ENCODE measurements around the gene MAP2K2. TPM values are rescaled to one million over a fixed set of nuclear protein-coding genes. Genes with fewer than 3 reads are reported as not detected.
A peak's percentile ranks its signal among the peaks of the same experiment; 100 is the strongest.

Gene MAP2K2
- total RNA-seq, 4 donors from 2014 or later: 101 to 207 (median 138) TPM

GRCh38 chr19:4062419-4063368, 61.2 kb downstream of the MAP2K2 start:
- ATAC-seq (no peak), DNase-seq (no peak)
- no peak for TF ChIP-seq POLR2A (IDR thresholded peaks at IDR 0.05)
- TF ChIP-seq, protein P1, sequence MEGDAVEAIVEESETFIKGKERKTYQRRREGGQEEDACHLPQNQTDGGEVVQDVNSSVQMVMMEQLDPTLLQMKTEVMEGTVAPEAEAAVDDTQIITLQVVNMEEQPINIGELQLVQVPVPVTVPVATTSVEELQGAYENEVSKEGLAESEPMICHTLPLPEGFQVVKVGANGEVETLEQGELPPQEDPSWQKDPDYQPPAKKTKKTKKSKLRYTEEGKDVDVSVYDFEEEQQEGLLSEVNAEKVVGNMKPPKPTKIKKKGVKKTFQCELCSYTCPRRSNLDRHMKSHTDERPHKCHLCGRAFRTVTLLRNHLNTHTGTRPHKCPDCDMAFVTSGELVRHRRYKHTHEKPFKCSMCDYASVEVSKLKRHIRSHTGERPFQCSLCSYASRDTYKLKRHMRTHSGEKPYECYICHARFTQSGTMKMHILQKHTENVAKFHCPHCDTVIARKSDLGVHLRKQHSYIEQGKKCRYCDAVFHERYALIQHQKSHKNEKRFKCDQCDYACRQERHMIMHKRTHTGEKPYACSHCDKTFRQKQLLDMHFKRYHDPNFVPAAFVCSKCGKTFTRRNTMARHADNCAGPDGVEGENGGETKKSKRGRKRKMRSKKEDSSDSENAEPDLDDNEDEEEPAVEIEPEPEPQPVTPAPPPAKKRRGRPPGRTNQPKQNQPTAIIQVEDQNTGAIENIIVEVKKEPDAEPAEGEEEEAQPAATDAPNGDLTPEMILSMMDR (IDR thresholded peaks at IDR 0.05 in 4 of 5, conservative IDR thresholded peaks at IDR 0.05 in 1 of 5): no peak
- intact Hi-C loops (cut with DNase I; ENCODE audit: low total_unique reads) (loop anchor here (10.0 kb wide), 3 partner anchors 342 to 1968 kb away; partner anchors contain the start of genes CHAF1A, IZUMO4, MOB3A and NCLN), in situ Hi-C loops (cut with MboI; ENCODE audit: low sequenced_read_pairs in 4 of 4) (loop anchor here in 2 of 4 donors (10.0 kb wide), 2 partner anchors 58 to 78 kb away; partner anchors contain the start of genes EEF2 (in 1 of the 2) and PIAS4 (in 1 of the 2))
- Histone ChIP-seq H3K9me3 (no peaks in the 10 kb centered on the region), H3K36me3 (no peaks in the 10 kb centered on the region), H3K4me1 (peaks cover 59 to 63% of the 10 kb centered on the region in 2 donors), H3K4me3 (peak overlapping the region; percentile 71 to 96 (median 82)), H3K27ac (peak overlapping the region; percentile 99 to 100 (median 100)), H3K27me3 (no peaks in the 10 kb centered on the region)

DNA sequence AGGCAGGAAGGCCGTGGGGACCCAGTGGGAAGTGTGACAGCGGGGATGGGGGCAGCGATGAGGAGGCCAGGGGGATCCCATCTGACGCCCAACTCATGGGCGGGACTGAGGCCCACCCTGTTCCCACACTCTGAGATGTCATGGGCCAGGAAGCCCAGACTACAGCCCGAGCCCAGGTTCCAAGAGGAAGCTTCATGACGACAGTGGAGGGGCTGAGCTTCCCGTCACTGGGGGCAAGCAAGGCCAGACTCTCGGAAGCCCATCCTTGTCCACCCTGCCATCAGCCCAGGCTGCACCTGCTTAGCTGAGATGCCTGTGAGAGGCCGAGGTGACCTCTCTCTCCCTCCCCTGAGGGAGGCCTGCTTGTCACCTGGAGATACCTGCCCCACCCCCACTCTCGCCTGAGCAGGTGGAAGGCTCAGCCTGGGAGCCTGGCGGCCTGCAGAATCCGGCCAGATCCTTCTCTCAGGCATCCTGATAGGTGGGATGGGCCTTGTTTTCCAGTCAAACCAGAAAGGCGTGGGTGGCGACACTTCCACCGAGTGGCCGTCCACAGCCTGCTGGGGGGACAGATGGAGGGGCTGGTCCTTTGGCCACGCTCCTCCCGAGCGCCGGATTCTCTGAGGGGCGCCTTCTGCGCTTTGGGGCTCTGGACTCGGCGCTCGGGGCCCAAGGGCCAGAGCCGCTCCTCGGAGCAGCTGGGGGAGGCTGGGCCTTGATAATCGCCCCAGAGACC, 62.1 kb downstream of the MAP2K2 start:
- H3K27ac ChIP-seq: peak overlapping the region; percentile 99 to 100 (median 100)
- H3K4me1 ChIP-seq: peaks cover 59 to 63% of the 10 kb centered on the region in 2 donors
- intact Hi-C loops (cut with DNase I; ENCODE audit: low total_unique reads) (loop anchor here (1.0 to 10.0 kb wide), 4 partner anchors 62 to 1967 kb away; partner anchors contain the start of genes CHAF1A, IZUMO4, MAP2K2 and MOB3A), in situ Hi-C loops (cut with MboI; ENCODE audit: low sequenced_read_pairs in 4 of 4) (loop anchor here in 2 of 4 donors (10.0 kb wide), 2 partner anchors 57 to 77 kb away; partner anchors contain the start of genes EEF2 (in 1 of the 2) and PIAS4 (in 1 of the 2))
- TF ChIP-seq, protein P1 (IDR thresholded peaks at IDR 0.05 in 4 of 5, conservative IDR thresholded peaks at IDR 0.05 in 1 of 5): no peak
- TF ChIP-seq POLR2A (IDR thresholded peaks at IDR 0.05): no peak
- H3K27me3 ChIP-seq: no peaks in the 10 kb centered on the region
- no peaks in the 10 kb centered on the region for H3K9me3 ChIP-seq
- peak overlapping the region; percentile 50 to 70 (median 56) for H3K4me3 ChIP-seq
- ATAC-seq (no peak), DNase-seq (peak in 1 of 2 donors; percentile 65)
- no peaks in the 10 kb centered on the region for H3K36me3 ChIP-seq

DNA sequence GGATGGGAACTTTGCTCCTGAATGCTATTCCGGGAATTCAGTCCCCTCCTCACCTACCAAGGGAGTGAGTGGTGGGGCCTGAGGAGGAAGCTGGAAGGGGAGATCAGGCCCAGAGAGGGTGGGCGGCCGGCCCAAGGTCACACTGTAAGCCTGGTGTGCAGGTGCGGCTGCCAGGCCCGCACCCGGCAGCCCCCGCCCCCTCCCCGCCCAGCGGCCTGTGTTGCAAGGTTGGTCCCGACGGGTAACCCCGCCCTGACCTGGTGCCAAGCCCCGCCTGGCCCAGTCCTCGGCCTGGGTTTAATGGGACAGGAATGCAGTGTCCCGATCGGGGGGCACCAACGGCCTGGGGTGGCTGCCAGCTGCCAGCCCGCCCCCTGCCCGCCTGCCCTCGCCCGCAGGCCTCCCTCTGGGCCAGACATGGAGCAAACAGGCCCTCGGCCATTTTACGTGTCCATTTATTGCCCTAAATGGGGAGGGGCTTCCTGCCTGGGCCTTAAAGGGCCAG, 62.7 kb downstream of the MAP2K2 start:
- peak in 1 of 2 donors; percentile 12 for ATAC-seq
- H3K27me3 ChIP-seq: no peaks in the 10 kb centered on the region
- no peaks in the 10 kb centered on the region for H3K36me3 ChIP-seq
- TF ChIP-seq, protein P1 (IDR thresholded peaks at IDR 0.05 in 4 of 5, conservative IDR thresholded peaks at IDR 0.05 in 1 of 5): no peak
- TF ChIP-seq POLR2A (IDR thresholded peaks at IDR 0.05): no peak
- intact Hi-C loops (cut with DNase I; ENCODE audit: low total_unique reads) (loop anchor here (1.0 to 10.0 kb wide), 4 partner anchors 63 to 1966 kb away; partner anchors contain the start of genes CHAF1A, IZUMO4, MAP2K2 and MOB3A), in situ Hi-C loops (cut with MboI; ENCODE audit: low sequenced_read_pairs in 4 of 4) (loop anchor here in 2 of 4 donors (10.0 kb wide), 2 partner anchors 56 to 76 kb away; partner anchors contain the start of genes EEF2 (in 1 of the 2) and PIAS4 (in 1 of the 2))
- H3K9me3 ChIP-seq: no peaks in the 10 kb centered on the region
- peak; percentile 68 to 89 for DNase-seq
- H3K4me1 ChIP-seq: peaks cover 59 to 63% of the 10 kb centered on the region in 2 donors
- peak overlapping the region; percentile 50 to 70 (median 56) for H3K4me3 ChIP-seq
- H3K27ac ChIP-seq: peak overlapping the region; percentile 99 to 100 (median 100)
